Measurements from ENCODE around the gene DAG1.

DNA sequence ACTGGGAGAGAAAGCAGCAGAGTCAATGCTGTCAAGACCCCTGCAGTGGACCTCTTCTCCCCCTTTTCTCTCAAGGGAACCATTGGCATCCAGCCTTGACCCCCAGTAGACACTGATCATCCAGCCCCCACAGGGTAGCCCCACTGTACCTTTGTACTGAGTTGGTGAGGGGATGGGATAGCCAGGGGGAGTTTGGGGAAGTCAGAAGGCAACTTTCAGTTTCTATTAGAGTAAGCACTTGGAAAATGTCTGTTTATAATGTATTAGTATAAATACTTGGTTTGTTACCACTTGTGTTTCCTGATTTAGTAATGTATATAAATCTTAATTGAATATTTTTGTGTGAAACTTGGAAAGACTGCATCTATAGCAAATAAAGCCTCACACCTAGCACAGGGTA, 25.0 kb downstream of the DAG1 start:
- no peak for TF ChIP-seq CTCF (IDR thresholded peaks at IDR 0.05)
- no peak for TF ChIP-seq POLR2A (IDR thresholded peaks at IDR 0.05)
